SKM-1 (cell line): ENCODE results near the gene TRIO.

Experiments
- DNase-seq: peaks from one replicate; lab custom pipeline; 2025; ENCODE audit not compliant: unreplicated experiment; lab: John Stamatoyannopoulos, UW

The TRIO gene

DNA sequence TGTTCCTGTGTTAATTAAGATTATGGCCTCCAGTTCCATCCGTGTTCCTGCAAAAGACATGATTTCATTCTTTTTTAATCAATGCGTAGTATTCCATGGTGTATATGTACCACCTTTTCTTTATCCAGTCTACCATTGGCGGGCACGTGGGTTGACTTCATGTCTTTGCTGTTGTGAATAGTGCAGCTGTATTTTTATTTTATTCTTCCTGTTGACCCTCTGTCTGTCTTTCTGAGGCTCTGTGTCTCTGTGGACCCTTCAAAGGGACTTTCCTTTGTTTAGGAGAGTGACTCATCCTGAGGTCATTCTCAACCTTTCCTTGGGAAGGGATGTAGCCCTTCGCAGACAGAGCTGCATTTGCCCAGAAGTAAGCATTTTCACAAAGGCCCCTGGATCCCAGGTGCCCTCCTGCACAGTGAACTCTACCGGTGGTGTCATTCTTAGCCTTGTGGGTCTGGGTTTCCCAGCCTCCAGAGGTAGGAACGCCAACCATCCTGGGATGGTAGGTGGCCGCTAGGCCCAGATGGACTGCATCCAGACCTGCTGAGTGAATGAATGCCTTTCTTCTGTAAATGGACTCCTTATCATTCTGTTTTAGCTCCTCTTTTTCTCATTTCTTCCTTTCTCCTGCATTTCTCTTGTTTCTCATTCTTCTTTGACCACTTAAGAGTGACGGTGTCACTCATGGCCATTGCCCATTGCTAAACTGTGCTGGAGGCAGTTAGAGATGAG is 22.4 kb downstream of the TRIO start:
- DNase-seq = no peak

DNA sequence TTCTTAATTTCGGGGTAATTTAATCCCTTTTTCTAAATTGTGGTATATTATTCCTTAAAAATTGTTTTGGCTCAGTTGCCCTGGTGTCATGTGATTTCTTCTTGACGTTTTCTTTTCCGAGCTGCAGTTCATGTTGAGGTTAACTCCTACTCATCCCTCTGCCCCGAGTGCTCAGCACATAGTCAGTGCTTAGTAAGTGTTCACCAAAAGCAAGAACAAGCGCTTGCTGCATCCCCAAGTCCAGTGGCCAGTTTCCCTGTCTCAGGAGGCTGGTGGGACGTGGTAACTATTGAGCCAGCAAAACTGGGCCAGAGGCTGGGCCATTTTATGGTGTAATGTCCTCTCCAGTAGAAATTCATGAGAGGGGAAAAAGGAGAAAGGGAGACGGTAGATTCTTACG is 23.3 kb downstream of the TRIO start:
- no peak for DNase-seq

DNA sequence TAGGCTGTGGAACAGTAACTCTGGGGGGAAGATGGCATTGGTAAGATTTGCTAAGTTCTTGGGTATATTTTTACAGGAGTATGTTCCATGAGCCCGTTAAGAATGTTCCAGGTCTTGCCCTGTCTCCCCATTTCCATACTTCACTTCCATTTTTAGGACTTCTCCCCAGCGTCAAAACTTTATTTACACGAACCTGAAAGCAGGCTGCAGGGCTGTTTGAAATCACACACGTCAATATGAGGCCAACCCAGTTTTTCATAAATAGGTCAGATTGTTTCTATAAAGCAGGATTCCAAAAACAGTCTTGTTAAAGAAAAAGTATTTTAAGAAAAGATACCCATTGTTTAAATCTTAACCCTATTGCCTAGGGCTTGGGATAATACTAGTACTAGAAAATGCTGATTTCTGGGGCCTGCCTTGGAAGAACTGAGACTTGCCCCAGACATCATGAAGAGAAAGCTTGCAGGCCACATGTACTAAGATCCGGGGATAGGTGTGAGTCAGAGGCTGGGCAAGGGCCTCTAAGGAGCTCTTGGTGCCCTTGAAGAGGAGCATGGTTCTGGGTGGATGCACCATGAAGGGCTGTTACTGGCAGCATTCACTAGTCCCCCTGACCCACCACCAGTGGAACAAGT is 24.2 kb downstream of the TRIO start:
- DNase-seq = no peak

DNA sequence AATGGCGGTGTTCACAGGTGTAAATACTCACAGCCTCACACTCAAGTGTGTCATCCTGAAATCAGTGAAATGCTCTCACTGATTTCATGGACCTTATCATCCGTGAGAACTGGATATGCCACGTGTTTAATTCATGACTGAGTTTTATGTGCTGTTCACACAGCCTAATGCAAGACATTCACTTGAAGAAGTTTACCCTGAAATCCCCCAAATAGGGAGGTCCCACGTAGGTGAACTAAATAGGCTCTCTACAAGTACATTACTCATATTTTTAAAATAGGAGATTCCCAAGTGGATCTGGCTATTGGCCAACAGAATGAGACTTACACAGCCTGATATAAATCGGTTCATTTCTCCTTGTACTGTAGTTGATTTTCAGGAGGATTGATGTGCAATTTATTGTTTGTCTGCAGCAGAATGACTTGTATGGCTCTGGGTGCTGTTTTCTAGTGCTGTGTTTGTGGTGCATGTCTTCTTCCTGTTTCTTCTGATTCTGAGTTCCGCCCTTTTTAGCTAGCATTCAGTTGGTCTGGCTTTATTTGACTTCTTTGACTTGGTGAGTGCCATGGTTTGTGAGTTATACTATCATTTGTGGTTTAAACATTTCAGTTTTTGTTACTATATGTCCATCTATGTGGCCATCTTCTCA is 25.1 kb downstream of the TRIO start:
- DNase-seq = no peak

DNA sequence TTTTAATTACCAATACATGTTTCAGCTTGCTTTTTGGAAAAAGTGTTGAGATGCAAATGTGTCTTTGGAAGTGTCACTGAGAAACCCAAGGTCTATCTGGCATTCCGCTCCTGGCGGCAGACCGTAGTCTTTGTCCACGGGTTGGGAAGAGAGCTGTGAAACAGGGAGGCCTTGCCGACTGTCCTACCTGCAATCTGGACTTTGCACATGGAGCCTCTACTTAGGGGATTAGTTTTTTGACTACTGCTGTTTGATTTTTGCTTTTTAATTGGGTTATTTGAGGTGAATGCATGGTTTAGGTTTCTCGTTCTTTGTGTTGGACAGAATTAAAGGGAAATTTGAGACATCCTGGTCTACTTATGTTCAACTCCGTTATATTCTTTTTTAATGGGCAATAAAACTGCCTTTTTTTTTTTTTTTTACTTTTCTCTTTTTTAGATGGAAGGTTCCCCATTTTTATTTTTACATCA is 25.7 kb downstream of the TRIO start:
- no peak for DNase-seq

DNA sequence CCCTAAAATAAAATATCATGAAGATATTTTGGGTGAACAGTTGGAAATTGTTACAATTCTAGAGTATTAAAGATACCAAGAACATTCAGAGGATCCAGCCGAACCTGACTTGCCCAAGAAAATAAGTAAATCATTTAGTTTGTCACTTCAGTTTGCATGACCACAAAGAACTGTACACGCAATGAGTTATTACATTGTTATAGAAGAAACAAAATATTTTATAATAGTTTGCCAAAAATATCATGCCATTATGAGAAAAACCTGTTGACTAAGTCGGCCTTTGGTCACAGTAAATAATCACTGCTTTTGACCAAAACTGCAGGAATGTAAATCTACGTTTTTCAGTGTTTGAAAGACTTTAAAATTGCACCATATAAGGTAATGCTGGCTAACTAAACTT is 27.9 kb downstream of the TRIO start:
- no peak for DNase-seq

DNA sequence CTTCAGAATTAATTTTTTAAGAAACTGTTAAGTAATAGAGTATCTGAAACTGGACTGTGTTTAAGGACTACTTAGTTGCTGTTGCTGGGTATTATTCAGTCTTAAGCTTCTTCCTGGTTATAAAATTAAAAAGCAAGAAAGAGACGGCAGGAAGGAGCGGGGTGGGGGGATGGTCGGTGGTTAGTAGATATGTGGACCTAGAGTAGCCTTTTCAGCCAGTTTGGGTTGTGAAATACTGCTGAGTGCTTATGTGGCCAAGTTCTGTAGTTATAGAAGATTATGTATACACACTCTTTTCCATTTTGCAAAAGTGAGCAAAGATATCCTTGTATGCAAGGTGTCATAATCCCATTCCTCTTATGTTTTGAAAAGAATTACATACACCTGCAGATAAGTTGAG is 28.5 kb downstream of the TRIO start:
- peak; percentile 37 for DNase-seq

DNA sequence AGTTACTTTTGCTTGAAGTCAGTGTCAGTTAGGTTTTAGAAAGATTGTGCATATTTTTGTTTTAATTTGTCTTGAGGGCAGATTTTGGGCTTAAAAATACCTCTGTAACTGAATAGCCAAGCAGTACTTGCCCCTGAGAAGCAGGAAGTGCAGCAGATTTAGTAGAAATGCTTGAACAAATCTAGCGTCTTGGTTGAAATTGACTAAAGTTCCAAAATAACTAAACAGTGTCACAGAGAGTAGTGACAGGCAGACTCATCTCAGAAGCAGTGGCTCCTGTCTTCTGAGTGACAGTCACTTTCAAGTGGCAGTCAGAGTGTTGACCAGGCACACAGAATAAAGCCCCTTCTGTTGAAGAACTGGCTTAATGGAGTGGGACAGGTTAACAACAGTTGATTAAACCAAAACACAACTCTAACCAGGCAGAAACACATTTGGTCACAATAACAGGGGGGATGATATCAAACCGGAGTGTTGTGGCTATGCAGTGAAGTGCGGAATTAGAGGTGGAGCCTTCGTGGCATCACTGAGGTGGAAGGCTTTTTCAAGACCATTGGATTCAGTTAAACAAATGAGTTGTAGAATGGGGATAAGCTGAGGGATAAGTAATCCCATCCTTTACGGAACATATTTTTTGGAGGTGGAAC is 29.1 kb downstream of the TRIO start:
- DNase-seq = no peak

DNA sequence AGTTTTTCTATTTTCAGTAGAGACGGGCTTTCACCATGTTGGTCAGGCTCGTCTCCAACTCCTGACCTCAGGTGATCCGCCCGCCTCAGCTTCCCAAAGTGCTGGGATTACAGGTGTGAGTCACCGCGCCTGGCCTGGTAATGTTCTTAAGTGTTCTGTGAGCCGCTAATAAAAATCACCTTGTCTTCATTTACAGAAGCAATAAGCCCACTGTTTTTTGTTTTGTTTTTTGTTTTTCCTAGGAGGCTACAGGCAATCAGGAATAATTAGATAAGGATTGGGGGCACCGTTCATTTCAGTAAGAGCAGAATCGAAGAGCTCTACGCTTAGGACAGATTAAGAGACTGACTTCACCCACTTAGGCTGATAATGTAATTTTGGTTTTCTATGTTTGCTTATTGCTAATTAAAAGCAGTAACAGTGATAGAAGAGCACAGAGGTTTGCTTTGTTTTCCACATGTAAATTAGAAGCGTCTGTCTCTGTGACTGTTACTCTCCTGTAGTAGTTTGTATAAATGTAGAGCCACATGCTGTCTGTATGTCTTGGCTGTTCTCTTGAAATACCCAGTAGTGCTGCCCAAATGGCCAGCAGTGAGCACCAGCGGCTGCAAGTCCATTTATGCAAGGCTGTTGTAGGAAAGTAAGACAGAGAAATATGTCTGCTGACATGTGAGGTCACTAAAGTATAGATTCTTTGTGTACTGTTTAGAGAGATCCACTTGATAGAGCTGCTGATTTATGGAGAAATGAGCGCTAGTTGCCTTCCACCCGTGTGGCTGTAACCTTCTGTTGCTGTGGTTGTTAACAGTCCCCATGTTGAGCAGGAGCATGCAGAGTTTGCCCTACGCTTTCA is 30.5 kb downstream of the TRIO start:
- no peak for DNase-seq

DNA sequence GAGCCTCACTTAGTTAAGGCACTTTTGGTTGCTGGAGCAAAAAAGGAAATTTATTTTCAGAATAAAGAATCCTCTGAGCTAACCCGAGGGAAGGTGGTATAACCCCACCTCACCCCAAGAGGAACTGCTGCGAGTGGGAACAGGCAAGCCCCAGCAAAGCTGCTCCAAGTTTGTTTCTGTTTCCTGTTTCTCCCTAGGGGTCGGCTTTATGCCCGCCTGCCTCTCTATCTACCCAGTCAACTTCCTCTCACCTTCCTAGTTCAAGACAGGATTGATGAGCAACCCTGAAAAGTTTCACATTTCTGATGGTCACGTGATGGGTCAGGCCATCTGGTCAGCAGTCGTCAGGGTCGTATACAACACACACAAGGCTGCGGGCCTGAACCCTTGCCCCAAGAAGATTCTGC is 31.1 kb downstream of the TRIO start:
- DNase-seq = peak; percentile 32

DNA sequence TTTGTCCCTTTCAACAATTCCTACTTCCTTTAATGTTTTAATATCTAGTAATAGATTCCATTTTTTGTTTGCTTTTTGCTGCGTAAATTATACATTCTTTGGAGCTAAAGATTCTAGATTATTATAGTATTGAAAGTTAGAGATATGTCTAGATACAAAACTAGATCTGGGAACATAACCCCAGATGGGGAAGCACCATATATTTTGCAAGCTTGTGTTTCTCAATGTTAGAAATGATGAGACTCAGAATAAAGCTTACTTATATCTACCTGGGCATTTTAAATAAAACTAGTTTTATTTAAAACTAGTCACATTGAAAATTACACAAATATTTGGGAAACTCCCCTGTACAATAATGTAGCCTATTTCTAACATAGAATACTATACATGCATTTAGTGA is 32.2 kb downstream of the TRIO start:
- DNase-seq = no peak

DNA sequence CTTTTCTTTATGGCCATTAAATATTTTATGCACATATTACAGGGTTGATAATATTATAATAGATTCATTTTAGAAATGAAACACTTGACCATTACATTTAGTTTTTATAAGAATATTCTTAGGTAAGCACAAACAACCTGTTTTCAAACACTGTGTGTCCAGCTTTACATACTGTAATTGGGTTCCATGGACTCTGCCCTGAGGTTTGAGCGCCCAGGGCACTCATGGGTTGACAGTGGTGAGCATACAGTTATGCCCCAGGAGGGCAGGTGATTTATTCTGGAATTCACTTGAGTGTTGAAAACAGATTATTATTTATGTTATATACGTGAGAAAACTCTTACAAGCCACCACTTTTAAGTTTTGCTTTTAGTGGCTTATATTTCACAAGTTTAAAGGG is 33.7 kb downstream of the TRIO start:
- no peak for DNase-seq

DNA sequence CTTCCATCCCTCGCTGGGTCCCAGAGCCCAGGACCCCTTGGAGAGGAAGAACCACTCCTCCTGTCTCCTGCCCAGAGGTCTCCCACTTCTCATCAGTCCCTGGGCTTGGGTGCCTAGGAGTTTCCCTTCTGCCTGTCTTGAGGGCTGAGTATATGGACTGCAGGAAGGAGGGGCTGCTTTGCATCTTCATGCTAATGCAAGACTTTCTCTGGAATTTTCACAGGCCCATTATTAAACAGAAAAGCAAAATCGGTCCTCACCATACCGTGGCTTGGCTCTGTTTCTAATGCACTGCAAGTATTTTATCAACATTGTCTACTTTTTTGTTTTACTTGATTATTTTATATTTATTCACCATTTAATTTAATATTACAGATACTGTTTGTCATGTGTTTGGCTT is 34.5 kb downstream of the TRIO start:
- no peak for DNase-seq

DNA sequence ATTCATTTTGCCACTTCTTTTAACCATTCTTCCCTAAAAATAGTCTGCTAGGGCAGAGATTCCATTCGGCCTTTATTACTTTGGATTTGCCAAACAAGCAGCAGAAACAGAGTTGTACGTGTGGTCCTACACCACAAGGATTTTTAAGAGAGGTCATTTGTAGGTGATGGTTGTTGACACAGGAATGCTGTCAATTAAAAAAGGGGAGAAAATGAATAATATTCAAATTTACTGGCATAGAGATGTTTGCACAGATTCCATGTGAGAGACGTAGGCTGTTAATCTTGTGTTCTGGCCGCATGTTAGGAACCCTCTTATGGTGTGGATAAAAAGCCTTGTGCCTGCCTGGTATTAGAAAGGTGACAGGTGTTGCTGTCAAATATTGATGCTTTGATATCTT is 34.9 kb downstream of the TRIO start:
- no peak for DNase-seq

DNA sequence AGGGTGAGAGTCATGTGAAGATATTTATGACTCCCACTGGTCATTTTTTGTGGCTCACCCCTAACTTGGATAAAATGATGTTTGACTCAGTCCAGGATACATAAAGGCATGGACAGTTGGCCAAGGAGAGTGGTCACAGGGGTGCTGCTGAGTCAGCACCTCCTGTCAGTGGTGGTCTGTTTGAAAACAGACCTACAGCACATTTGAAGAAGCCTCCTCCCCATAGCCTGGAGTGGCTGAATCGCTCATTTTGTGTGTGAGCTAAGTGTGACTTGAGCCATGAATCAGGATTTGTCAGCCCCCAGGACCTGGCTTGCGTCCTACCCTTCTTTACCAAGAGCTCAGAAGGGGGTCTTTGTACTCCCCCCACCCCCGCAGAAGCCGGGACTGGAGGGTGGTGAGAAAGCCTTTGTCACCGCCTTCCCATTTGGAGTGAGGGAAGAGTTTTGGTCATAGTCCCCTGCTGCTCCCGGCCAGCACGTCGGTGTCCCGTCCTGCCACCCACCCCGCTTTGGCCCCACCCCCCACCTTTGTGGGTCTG is 35.6 kb downstream of the TRIO start:
- DNase-seq = no peak

DNA sequence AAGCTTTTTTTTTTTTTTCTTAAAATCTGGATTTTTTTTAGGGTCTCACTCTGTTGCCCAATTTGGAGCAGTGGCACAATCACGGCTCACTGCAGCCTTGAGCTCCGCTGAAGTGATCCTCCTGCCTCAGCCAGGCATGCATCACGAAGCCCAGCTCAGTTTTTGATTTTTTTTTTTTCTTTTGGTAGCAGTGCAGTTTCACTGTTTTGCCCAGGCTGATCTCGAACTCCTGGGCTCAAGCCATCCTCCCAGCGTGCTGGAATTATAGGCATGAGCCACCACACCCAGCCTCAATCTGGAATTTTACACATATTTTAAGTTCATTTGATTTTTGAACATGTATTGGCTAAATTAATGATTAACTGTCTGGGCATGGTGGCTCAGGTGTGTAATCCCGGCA is 36.3 kb downstream of the TRIO start:
- no peak for DNase-seq

DNA sequence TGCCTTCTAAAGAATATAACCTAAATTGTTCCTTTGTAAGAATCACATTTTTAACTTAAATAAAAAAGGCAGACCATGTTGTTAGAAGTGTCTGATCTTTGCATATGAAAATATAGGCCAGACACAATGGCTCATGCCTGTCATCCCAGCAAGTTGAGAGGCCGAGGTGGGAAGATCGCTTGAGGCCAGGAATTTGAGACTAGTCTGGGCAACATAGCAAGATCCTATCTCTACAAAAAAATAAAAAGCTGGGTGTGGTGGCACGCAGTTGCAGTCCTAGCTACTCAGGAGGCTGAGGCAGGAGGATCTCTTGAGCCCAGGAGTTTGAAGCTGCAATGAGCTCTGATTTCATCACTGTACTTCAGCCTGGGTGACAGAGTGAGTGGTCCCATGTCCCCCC is 37.3 kb downstream of the TRIO start:
- DNase-seq = no peak

DNA sequence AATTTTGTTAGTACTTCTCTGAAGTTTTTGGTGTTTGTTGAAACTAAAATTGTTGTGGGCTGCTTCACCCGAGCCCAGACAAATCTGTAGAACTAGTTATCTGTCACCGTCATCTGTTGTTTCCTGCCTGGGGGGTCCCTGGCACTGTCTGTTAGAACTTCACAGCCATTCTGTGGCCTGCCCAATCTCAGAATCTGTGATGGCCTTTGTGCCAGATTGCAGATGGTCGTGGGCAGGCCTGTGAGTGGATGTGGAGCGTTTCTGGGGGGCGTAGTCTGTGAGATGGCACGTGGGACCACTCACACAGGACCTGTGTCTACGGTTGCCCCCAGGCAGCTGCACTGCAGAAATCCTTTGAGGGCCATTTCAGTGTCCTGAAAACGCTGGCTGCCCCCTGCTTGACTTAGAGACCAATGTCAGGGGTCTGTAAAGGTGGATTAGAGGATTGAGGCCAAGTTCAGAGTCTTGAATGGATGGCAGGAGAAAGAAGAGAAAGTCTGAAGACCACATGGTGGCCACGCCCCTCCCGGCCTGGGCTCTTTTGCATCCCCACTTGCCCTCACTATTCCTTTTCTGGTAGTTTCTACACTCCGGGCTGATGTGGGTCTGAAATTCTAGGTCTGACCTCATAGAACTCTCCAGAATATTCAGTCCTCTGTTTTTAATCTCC is 38.3 kb downstream of the TRIO start:
- DNase-seq = no peak

DNA sequence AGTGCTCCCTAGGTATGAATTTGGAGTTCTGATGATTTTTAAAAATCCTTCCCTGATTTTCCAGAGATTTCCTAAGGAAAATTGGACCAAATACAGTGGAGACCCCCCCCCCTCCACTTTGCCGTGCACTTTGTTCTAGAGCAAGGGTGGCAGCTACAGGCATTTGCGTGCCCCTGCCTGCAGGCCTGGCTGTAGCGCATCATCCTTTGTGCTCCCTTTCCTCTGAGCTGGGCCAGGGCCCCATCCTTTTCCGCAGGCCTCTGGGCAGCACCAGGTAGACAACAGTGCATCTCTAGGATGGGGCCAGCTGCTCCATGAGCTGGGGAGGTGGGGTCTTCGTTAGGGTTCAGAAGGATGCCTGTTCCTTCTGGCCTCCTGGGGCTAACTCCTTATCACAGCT is 39.6 kb downstream of the TRIO start:
- no peak for DNase-seq
